ENCODE results near the gene SMIM10L2A. TPM values are rescaled to one million over a fixed set of nuclear protein-coding genes. Genes with fewer than 3 reads are reported as not detected.
"Not testable (repeated sequence)": the region's sequence is repeated elsewhere in the genome, so short reads cannot be mapped to it uniquely, and the experiment has no call there.

SMIM10L2A gene
- polyA plus RNA-seq (ENCODE audit: insufficient read length in 3 of 3): 10 to 100 TPM; 10.1 to 11.2 (median 10.8) TPM
- long read RNA-seq, donor 1, full-length matches to known transcripts: 3 of 3 reads
- long read RNA-seq, donor 1, partial matches to known transcripts: 0 of 3 reads
- long read RNA-seq, donor 1, other reads (novel, unspliced or antisense): 0 of 3 reads
- long read RNA-seq, donor 2, full-length matches to known transcripts: 3 of 3 reads
- long read RNA-seq, donor 2, partial matches to known transcripts: 0 of 3 reads
- long read RNA-seq, donor 2, other reads (novel, unspliced or antisense): 0 of 3 reads
- long read RNA-seq, donor 3: 0 reads
- long read RNA-seq, donor 4, full-length matches to known transcripts: 1 of 1 reads
- long read RNA-seq, donor 4, partial matches to known transcripts: 0 of 1 reads
- long read RNA-seq, donor 4, other reads (novel, unspliced or antisense): 0 of 1 reads
- long read RNA-seq, donor 5, full-length matches to known transcripts: 5 of 5 reads
- long read RNA-seq, donor 5, partial matches to known transcripts: 0 of 5 reads
- long read RNA-seq, donor 5, other reads (novel, unspliced or antisense): 0 of 5 reads
- long read RNA-seq, donor 6: 0 reads
- long read RNA-seq, donor 7, full-length matches to known transcripts: 2 of 2 reads
- long read RNA-seq, donor 7, partial matches to known transcripts: 0 of 2 reads
- long read RNA-seq, donor 7, other reads (novel, unspliced or antisense): 0 of 2 reads
- long read RNA-seq, donor 8, full-length matches to known transcripts: 7 of 7 reads
- long read RNA-seq, donor 8, partial matches to known transcripts: 0 of 7 reads
- long read RNA-seq, donor 8, other reads (novel, unspliced or antisense): 0 of 7 reads
- long read RNA-seq, donor 9, full-length matches to known transcripts: 4 of 4 reads
- long read RNA-seq, donor 9, partial matches to known transcripts: 0 of 4 reads
- long read RNA-seq, donor 9, other reads (novel, unspliced or antisense): 0 of 4 reads
- long read RNA-seq, donor 10, full-length matches to known transcripts: 5 of 5 reads
- long read RNA-seq, donor 10, partial matches to known transcripts: 0 of 5 reads
- long read RNA-seq, donor 10, other reads (novel, unspliced or antisense): 0 of 5 reads
- long read RNA-seq, donor 11, full-length matches to known transcripts: 7 of 7 reads
- long read RNA-seq, donor 11, partial matches to known transcripts: 0 of 7 reads
- long read RNA-seq, donor 11, other reads (novel, unspliced or antisense): 0 of 7 reads
- long read RNA-seq, donor 12, full-length matches to known transcripts: 1 of 1 reads
- long read RNA-seq, donor 12, partial matches to known transcripts: 0 of 1 reads
- long read RNA-seq, donor 12, other reads (novel, unspliced or antisense): 0 of 1 reads
- long read RNA-seq, donor 13, full-length matches to known transcripts: 9 of 9 reads
- long read RNA-seq, donor 13, partial matches to known transcripts: 0 of 9 reads
- long read RNA-seq, donor 13, other reads (novel, unspliced or antisense): 0 of 9 reads
- long read RNA-seq, donor 14, full-length matches to known transcripts: 3 of 3 reads
- long read RNA-seq, donor 14, partial matches to known transcripts: 0 of 3 reads
- long read RNA-seq, donor 14, other reads (novel, unspliced or antisense): 0 of 3 reads
- long read RNA-seq, donor 15, full-length matches to known transcripts: 1 of 1 reads
- long read RNA-seq, donor 15, partial matches to known transcripts: 0 of 1 reads
- long read RNA-seq, donor 15, other reads (novel, unspliced or antisense): 0 of 1 reads
- long read RNA-seq, donor 16, full-length matches to known transcripts: 17 of 17 reads
- long read RNA-seq, donor 16, partial matches to known transcripts: 0 of 17 reads
- long read RNA-seq, donor 16, other reads (novel, unspliced or antisense): 0 of 17 reads

DNA sequence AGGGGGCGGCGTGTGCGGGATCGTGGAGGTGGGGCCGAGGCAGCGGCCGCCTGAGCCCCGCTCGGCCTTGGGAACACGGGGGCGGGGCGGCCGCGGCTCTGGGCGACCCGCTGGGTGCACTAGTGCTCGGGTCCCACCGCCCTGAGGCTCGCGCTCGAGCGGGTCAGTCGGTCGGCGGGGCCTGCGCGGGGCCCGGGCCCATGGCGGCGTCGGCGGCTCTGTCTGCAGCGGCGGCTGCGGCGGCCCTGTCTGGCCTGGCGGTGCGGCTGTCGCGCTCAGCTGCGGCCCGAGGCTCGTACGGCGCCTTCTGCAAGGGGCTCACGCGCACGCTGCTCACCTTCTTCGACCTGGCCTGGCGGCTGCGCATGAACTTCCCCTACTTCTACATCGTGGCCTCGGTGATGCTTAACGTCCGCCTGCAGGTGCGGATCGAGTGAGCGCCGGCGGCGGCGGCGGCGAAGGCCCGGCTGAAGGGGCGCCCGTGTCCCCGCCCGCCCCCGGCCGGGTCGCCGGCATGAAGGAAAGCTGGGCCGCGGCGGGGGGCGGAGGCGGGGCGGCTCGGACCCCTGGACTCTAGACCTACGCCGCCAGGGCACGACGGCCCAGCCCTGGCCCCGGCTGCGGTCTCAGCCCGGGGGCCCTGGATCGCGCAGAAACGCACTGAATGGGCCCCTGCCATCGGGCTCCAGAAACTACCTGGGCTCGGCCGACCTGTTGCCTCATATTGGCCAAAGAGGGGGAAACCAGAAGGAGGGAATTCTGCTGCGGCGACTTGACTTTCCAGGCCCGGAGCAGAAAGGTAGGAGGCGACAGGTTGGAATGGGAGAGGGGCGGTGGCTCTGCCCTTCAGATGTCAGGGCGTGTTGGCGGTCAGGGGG, at the start of gene SMIM10L2A:
SMIM10L2A (plus strand) TSS at position 13 of the 878 bp plus-strand sequence; CDS start at position 201, 188 bp downstream.
- DNase-seq (ENCODE audit: extremely low read depth in 1 of 11, low read depth in 9 of 11, low spot score in 4 of 11): no peak

DNA sequence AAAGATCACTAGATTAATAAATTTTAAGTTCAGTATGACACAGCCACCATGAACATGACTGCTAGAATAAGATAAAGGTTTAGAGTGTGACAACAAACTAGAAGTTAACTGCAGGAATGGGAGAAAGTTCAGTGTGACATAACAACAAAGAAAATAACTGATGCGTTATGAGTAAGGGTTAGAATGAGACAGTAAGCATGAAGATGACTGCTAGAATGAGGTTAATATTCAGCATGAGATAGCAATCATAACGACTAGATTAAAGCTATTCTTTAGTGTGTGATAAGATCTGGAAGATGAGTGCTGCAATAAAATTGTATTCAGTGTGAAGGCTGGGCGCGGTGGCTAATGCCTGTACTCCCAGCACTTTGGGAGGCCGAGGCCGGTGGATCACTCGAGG, 48.4 kb upstream of the SMIM10L2A start:
- DNase-seq (ENCODE audit: extremely low read depth in 1 of 11, low read depth in 9 of 11, low spot score in 4 of 11): no peak

DNA sequence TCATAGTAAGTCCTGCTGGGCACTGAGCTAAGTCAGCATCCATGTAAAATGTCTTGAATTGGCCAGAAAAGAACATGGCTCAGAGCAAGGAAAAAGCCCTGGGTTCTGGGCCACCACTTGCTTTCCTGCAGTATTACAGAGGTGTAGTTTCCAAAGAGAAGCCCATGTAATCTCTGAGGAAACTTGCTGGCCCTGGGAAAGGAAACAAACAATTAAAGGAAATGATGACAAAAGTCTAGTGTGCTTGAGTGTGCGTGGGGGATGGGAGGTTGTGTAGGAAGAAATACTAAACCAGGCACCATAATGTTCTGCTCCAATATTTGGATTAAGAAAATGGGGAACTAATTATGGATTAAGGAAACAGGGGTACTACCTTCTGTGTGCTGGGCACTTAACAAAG, 39.5 kb upstream of the SMIM10L2A start:
- DNase-seq (ENCODE audit: extremely low read depth in 1 of 11, low read depth in 9 of 11, low spot score in 4 of 11): no peak

DNA sequence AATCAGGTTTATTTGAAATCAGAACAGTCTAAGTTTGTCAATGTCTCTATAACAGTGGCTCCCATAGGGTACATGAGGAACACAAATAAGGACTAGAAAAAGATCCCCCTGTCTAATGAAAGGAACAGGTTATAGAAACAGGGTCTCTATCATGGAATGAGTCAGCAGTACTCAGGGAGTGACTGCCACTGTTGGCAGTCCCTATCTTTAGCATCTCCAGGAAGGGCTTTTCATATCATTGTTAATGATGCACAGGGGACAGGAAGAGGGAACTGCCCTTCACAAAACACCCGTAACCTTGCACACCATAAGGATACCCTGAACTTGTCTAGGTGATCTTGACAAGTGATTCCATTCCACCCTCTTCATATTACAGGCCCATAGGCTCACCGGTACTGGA, 38.5 kb upstream of the SMIM10L2A start:
- no peak for DNase-seq (ENCODE audit: extremely low read depth in 1 of 11, low read depth in 9 of 11, low spot score in 4 of 11)

DNA sequence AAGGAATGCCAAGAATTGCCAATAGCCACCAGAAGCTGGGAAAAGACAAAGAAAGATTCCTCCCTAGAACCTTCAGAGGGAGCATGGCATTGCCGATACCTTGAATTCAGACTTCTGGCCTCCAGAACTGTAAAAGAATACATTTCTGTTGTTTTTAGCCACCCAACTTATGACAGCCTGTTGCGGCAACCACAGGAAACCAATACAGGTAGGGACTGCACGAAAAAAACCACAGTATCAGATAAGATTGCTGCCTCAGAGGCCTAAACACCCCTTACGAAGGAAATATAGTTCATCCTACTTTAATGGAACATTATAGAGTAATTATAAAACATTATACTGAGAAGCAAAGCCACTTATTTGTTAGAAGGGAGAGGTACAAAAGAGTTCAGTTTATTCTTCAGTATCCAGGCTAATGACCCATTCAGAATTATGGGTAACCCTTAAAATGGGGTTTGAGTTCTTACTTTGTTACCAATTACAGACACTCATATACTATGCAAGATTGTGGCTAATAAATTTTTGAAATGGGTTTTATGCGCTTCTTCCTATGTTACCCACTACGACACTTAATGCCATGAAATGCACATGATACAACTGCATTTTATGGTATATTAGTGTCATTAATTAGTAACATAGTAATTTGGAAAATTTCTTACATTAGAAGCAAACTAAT, 37.4 kb upstream of the SMIM10L2A start:
- no peak for DNase-seq (ENCODE audit: extremely low read depth in 1 of 11, low read depth in 9 of 11, low spot score in 4 of 11)

DNA sequence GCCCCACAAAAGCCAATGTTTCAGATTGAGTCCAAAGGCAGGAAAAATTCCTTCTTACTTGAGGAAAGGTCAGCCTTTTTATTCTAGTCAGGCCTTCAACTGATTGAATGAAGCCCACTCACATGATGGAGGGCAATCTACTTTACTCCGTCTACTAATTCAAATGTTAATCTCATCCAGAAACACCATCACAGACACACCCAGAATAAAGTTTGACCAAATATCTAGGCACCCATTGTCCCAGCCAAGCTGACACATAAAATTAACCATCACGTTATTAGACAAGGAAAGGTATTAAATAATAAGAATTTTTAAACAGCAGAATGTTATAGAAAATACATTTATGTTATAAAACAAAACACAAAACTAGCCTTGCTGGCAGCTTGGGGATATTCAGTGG, 32.9 kb upstream of the SMIM10L2A start:
- DNase-seq (ENCODE audit: extremely low read depth in 1 of 11, low read depth in 9 of 11, low spot score in 4 of 11): no peak

DNA sequence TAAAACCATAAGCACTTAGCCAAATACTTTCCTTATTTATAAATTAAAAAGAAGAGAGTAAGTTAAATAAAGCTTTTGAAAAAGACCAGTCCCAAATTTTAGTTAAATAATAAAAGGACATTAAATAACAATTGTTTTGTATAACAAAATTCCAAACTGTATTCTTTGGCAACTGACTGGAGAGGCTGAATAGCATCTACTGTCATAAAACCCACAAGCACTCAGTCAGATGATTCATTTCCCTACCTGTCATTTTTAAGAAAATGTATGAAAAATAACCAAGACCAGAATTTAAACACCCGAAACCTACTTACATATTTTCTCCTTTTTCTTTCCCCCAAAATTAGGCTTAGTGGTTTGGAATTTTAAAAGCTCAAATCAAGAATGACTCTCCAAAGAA, 32.5 kb upstream of the SMIM10L2A start:
- no peak for DNase-seq (ENCODE audit: extremely low read depth in 1 of 11, low read depth in 9 of 11, low spot score in 4 of 11)

DNA sequence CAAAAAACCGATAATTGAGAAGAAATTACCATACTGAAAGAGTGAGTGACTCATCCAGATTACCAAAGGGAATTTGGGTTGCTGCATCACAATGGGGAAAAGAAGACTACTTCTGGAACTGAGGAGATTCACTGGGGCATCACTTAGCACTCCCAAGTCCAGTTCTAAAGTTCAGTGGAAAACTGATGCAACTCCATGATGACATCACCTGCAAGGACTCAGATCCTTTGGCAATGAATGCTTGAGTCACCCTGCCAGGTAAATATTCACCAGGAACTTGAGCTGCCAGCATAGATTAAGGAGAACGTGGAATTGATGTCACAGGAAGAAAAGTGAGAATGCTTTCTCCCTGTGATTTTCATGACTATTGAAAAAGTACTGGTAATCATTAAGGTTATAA, 32.0 kb upstream of the SMIM10L2A start:
- peak in 2 of 11 donors; percentile 2 for DNase-seq (ENCODE audit: extremely low read depth in 1 of 11, low read depth in 9 of 11, low spot score in 4 of 11)

DNA sequence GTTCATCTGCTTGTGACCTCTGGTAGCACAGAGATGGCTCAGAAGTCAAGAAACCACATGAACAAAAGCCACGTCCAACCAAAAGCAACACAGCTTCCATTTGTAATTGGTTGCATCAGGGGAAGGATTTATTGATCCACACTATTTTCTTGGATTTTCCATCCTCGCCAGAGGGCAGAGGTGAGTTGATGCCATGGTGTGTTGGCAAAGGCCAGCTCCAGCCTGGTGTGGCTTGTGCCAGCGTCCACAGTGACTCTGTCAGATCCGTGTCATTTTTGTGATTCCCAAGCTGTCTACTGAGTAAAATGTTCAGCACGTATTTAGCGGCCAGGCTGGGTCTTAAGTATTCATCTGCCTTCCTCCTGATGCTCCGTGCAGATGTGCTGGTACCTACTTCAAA, 30.0 kb upstream of the SMIM10L2A start:
- no peak for DNase-seq (ENCODE audit: extremely low read depth in 1 of 11, low read depth in 9 of 11, low spot score in 4 of 11)

DNA sequence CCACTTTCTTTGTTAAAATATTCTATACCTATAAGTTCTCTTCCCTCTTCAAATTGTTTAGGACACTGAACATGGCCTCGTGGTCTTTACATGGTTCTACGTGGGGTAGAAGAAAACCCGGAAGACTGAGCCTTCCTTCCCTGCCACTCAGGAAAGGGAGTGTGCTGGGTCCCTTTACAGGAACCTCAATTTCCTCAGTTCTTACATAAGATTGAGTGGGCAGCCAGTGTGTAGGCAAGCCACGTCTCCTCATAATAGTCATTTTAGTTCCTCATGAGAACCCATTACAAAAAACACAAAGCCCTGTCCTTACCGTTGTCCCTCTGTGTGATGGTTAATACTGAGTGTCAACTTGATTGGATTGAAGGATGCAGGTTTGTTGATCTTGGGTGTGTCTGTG, 28.7 kb upstream of the SMIM10L2A start:
- no peak for DNase-seq (ENCODE audit: extremely low read depth in 1 of 11, low read depth in 9 of 11, low spot score in 4 of 11)

DNA sequence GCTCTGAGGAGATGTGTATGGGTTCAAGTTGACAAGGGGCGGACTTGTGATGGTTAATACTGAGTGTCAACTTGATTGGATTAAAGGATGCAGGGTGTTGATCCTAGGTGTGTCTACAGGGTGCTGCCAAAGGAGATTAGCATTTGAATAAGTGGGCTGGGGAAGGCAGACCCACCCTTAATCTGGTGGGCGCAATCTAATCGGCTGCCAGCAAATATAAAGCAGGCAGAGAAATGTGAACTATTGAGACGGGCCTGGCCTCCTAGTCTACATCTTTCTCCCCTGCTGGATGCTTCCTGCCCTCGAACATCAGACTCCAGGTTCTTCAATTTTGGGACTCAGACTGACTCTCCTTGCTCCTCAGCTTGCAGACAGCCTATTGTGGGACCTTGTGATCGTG, 26.7 kb upstream of the SMIM10L2A start:
- DNase-seq (ENCODE audit: extremely low read depth in 1 of 11, low read depth in 9 of 11, low spot score in 4 of 11): no peak

DNA sequence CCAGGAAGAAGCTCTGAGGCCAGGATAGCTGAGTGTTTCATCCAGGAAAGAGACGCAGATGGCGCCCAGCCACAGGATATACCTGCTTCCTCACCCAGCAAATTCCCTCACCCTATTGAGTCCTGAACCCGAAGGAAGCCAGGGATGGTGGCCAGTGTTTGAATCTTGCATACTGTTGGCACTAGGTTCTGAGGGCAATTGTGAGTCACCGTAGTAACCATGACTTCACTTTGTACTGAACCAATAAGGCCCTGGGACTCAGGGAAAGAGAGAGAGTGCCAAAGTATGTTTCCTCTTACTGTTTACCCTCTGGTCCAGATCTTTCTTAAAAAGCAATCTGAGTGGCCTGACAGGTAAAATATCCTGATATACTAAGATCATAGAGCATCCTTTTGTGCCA, 25.6 kb upstream of the SMIM10L2A start:
- no peak for DNase-seq (ENCODE audit: extremely low read depth in 1 of 11, low read depth in 9 of 11, low spot score in 4 of 11)

DNA sequence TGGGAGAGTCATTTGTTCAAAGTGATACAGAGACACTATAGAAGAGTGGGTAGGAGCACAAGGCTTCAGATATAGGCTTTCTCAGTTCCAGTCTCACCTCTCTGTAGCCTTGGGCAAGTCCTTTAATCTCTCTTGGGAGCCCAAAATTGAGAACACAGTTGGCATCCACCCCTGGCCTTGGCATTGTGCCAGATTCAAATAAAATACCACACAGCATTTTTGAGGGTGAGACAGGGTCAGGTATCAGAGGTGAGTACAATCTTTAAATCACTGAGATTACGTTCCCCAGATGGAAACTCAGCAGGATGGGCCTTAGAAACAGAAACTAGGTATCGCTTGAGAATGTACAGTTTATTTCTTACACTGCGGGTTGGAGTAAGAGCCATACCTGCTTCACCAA, 25.2 kb upstream of the SMIM10L2A start:
- no peak for DNase-seq (ENCODE audit: extremely low read depth in 1 of 11, low read depth in 9 of 11, low spot score in 4 of 11)

DNA sequence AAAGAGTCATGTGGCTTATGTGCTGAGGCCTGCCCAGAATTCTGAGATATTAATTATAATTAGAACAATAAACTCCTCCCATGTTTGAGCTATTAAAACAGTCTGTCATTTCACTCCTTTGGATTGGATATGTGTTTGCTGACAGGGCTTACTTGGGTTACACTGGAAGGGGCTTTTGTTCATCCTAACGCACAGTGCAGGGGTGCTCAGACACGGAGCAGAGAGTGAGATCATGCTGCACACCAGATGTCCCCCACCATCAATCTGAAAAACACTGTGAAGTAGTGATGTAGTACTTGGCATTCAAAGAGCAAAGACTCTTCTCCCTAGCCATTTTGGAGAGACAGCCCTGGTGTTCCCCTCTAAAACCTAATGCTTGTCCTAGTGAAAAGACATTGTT, 24.1 kb upstream of the SMIM10L2A start:
- no peak for DNase-seq (ENCODE audit: extremely low read depth in 1 of 11, low read depth in 9 of 11, low spot score in 4 of 11)

DNA sequence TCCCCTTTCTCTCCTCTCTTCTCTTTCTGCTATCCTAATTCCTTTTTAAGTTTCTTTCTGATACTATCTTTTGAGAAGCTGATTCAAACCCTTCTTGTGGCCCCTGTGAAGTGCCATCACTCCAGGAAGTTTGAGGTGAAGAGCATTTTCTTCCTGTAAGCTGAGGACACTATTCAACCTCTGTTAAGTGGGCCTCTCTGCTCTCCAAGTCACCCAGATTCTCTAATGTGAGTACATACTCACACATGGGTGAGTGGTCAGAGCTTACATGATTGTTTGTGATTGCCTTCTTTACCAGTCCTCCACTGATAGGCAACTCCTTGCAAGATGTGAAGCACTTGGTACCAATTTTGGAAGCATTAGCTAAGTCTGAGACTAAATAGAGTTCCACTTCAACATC, 18.4 kb upstream of the SMIM10L2A start:
- DNase-seq (ENCODE audit: extremely low read depth in 1 of 11, low read depth in 9 of 11, low spot score in 4 of 11): no peak

DNA sequence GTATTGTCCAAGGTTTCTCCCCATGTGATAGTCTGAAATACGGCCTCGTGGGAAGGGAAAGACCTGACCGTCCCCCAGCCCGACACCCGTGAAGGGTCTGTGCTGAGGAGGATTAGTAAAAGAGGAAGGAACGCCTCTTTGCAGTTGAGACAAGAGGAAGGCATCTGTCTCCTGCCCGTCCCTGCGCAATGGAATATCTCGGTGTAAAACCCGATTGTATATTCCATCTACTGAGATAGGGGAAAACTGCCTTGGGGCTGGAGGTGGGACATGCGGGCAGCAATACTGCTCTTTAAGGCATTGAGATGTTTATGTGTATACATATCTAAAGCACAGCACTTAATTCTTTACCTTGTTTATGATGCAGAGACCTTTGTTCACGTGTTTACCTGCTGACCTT, 15.3 kb upstream of the SMIM10L2A start:
- not testable (repeated sequence) for DNase-seq (ENCODE audit: extremely low read depth in 1 of 11, low read depth in 9 of 11, low spot score in 4 of 11)

DNA sequence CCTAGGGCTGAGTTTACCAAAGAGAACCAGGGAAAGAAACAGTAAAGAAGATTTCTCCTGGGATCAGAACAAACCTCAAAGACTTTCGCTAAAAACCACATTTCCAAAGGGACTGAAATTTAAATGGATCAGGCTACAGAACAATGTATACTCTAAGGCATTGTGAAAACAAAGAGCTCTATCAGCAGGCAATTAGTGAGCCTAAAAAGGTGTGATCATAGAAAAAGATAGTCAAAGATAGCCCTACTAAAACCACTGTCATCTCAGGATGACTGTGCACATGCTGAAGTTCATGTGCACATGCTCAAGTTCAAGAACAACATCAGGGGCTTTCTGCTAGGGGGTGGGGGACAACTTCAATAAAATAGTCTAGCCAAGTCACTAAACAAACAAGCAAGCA, 12.9 kb upstream of the SMIM10L2A start:
- no peak for DNase-seq (ENCODE audit: extremely low read depth in 1 of 11, low read depth in 9 of 11, low spot score in 4 of 11)
